Measurements from ENCODE around the gene NOX3.

The NOX3 gene

GRCh38 chr6:155429321-155429893, 26.2 kb downstream of the NOX3 start:
- no peak for DNase-seq

- DNase-seq = no peak
Measured at GRCh38 chr6:155426408-155426945, 29.2 kb downstream of the NOX3 start.

GRCh38 chr6:155424181-155424580, 31.5 kb downstream of the NOX3 start:
- no peak for DNase-seq

GRCh38 chr6:155422635-155423034, 33.0 kb downstream of the NOX3 start:
- DNase-seq = no peak

GRCh38 chr6:155420492-155420891, 35.1 kb downstream of the NOX3 start:
- DNase-seq = no peak

- no peak for DNase-seq
Measured at GRCh38 chr6:155419161-155419560, 36.5 kb downstream of the NOX3 start.

- no peak for DNase-seq
Measured at GRCh38 chr6:155418017-155418761, 37.5 kb downstream of the NOX3 start.

- DNase-seq = no peak
Measured at GRCh38 chr6:155417454-155417853, 38.2 kb downstream of the NOX3 start.

GRCh38 chr6:155415953-155416352, 39.7 kb downstream of the NOX3 start:
- DNase-seq = no peak

GRCh38 chr6:155414049-155414448, 41.6 kb downstream of the NOX3 start:
- DNase-seq = no peak

- DNase-seq = no peak
Measured at GRCh38 chr6:155412335-155412734, 43.3 kb downstream of the NOX3 start.

- DNase-seq = no peak
Measured at GRCh38 chr6:155411154-155412052, 44.2 kb downstream of the NOX3 start.

GRCh38 chr6:155409391-155409790, 46.2 kb downstream of the NOX3 start:
- no peak for DNase-seq

- no peak for DNase-seq
Measured at GRCh38 chr6:155408981-155409380, 46.7 kb downstream of the NOX3 start.

GRCh38 chr6:155408231-155408630, 47.4 kb downstream of the NOX3 start:
- DNase-seq = no peak

- DNase-seq = no peak
Measured at GRCh38 chr6:155406801-155407200, 48.8 kb downstream of the NOX3 start.

GRCh38 chr6:155404937-155405336, 50.7 kb downstream of the NOX3 start:
- DNase-seq = no peak

- no peak for DNase-seq
Measured at GRCh38 chr6:155402656-155403304, 52.9 kb downstream of the NOX3 start.

GRCh38 chr6:155400654-155400965, 55.0 kb downstream of the NOX3 start:
- DNase-seq = no peak

- DNase-seq = no peak
Measured at GRCh38 chr6:155399745-155400653, 55.6 kb downstream of the NOX3 start.

- DNase-seq = no peak
Measured at GRCh38 chr6:155399062-155399744, 56.4 kb downstream of the NOX3 start.

Measured in activated gamma-delta T cell (primary cell).